HG02885 (cell line): ENCODE measurements around the gene FAR2.
"Not testable (repeated sequence)": the region's sequence is repeated elsewhere in the genome, so short reads cannot be mapped to it uniquely, and the experiment has no call there.

Experiments
- ATAC-seq: cut with Tn5 transposase; IDR thresholded peaks from one replicate; pipeline ENCODE4 v1.9.1; 2021; ENCODE audit warnings: mild to moderate bottlenecking; ENCODE audit not compliant: unreplicated experiment, poor library complexity

Gene FAR2

GRCh38 chr12:29148911-29149690 lies at the start of gene FAR2:
Gene FAR2 (plus strand): TSS chr12:29149278. CDS start chr12:29270450, 121,172 bp downstream.
- peak; percentile 46 for ATAC-seq

- ATAC-seq = no peak
Measured at GRCh38 chr12:29102741-29103140, 46.3 kb upstream of the FAR2 start.

GRCh38 chr12:29103539-29103974 lies 45.5 kb upstream of the FAR2 start:
- peak; percentile 97 for ATAC-seq

GRCh38 chr12:29104516-29104915 lies 44.6 kb upstream of the FAR2 start:
- ATAC-seq = no peak

GRCh38 chr12:29110506-29111442 lies 38.3 kb upstream of the FAR2 start:
- peak; percentile 62 for ATAC-seq

- no peak for ATAC-seq
Measured at GRCh38 chr12:29113101-29113500, 36.0 kb upstream of the FAR2 start.

- ATAC-seq = no peak
Measured at GRCh38 chr12:29116414-29116813, 32.7 kb upstream of the FAR2 start.

- ATAC-seq = no peak
Measured at GRCh38 chr12:29131539-29131938, 17.5 kb upstream of the FAR2 start.

- no peak for ATAC-seq
Measured at GRCh38 chr12:29132316-29132715, 16.8 kb upstream of the FAR2 start.

GRCh38 chr12:29133181-29133580 lies 15.9 kb upstream of the FAR2 start:
- no peak for ATAC-seq

- no peak for ATAC-seq
Measured at GRCh38 chr12:29133680-29134079, 15.4 kb upstream of the FAR2 start.

- ATAC-seq = not testable (repeated sequence)
Measured at GRCh38 chr12:29138256-29138655, 10.8 kb upstream of the FAR2 start.

- ATAC-seq = not testable (repeated sequence)
Measured at GRCh38 chr12:29138855-29139254, 10.2 kb upstream of the FAR2 start.

- no peak for ATAC-seq
Measured at GRCh38 chr12:29145372-29146170, 3.5 kb upstream of the FAR2 start.

- ATAC-seq = no peak
Measured at GRCh38 chr12:29146196-29146595, 2.9 kb upstream of the FAR2 start.

GRCh38 chr12:29147731-29148595 lies 1.1 kb upstream of the FAR2 start:
- ATAC-seq = no peak

GRCh38 chr12:29148596-29148910 lies 525 bp upstream of the FAR2 start:
- no peak for ATAC-seq

GRCh38 chr12:29149691-29150281 lies 708 bp downstream of the FAR2 start:
- no peak for ATAC-seq

- ATAC-seq = no peak
Measured at GRCh38 chr12:29150462-29150861, 1.4 kb downstream of the FAR2 start.
